Stimulated activated CD4-positive, alpha-beta T cell treated with anti-CD3 and anti-CD28 coated beads, Interleukin-12 subunit alpha, Interleukin-12 subunit beta, amount 100 ng/mL, for 24 hours (primary cell): ENCODE results near the gene THRB.

Source experiments
- DNase-seq, 2 experiments: peaks; one replicate each; pipeline ENCODE4 v3.0.0-alpha.2; 2020; ENCODE audit warnings: low read depth in 2 of 2

THRB gene

DNA sequence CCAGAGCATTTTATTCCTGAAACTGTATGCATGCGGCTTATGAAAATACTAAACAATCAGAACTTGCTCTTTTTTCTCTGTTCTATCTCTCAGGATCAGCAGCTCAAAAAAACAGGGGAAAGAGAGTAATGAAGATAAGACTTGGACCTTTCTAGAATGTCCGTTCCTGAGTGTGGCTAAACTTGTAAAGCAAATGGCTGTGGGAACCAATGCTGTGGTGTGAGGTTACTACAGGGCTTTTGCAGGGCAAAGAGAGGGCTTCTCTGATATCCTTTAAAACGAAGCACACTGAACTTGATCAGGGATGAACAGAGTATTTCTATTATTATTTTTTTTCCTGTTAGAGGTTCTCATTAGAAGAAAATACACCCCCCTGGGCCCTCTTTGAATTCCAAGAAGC is 223.4 kb downstream of the THRB start:
- DNase-seq, result no peak

- no peak for DNase-seq
These were observed 223.9 kb downstream of the THRB start for GRCh38 chr3:24270744-24271143.

GRCh38 chr3:24270204-24270691 is 224.4 kb downstream of the THRB start:
- DNase-seq, result no peak

DNA sequence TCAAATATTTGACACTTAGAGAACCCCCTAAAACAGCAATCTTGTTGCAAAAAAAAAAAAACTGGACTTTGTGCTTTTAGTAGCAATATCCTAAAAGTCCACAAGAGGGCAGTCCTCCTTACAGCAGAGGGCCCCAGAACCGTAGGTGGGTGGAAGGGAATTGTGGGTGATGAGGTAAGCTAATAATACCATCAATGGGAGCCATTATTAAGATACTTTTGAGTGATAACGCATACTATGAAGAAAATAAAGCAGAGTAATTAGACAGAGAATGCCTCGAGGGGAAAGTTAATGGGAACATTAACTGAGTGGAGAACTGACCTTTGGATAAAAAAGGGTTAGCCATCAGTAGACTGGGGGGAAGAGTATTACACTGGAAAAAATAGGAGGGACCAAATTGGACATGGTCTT is 229.9 kb downstream of the THRB start:
- DNase-seq, result no peak

- no peak for DNase-seq
These were observed 230.6 kb downstream of the THRB start for GRCh38 chr3:24264011-24264410.

DNA sequence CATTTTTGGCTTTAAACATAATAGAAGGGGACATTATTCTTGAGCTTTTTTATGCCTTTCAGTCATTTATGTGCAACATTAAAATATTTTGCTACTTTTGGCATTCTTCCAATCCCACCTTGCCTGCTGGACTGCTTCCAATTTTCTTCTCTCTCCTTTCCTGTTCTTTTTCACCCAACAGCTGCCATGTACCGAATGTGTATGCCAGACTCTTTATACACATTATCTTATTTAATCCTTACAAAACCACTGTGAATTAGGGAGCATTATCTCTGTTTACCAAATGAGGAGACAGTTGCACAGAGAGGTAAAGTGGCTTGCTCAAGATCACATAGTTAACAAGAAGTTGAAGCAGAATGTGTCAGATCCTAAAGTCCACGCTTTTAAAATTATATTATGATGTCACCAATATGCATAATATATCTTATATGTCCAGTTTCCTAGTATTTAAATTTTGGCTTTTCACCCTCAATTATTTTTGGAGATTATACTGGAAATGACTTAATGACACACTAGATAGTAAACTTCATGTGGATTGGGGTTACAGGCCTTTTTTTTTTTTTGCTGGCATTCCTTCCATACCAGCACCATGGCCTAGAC is 231.5 kb downstream of the THRB start:
- no peak for DNase-seq

- DNase-seq, result no peak
These were observed 233.1 kb downstream of the THRB start for GRCh38 chr3:24261521-24261920.

- no peak for DNase-seq
These were observed 234.6 kb downstream of the THRB start for GRCh38 chr3:24259901-24260512.

DNA sequence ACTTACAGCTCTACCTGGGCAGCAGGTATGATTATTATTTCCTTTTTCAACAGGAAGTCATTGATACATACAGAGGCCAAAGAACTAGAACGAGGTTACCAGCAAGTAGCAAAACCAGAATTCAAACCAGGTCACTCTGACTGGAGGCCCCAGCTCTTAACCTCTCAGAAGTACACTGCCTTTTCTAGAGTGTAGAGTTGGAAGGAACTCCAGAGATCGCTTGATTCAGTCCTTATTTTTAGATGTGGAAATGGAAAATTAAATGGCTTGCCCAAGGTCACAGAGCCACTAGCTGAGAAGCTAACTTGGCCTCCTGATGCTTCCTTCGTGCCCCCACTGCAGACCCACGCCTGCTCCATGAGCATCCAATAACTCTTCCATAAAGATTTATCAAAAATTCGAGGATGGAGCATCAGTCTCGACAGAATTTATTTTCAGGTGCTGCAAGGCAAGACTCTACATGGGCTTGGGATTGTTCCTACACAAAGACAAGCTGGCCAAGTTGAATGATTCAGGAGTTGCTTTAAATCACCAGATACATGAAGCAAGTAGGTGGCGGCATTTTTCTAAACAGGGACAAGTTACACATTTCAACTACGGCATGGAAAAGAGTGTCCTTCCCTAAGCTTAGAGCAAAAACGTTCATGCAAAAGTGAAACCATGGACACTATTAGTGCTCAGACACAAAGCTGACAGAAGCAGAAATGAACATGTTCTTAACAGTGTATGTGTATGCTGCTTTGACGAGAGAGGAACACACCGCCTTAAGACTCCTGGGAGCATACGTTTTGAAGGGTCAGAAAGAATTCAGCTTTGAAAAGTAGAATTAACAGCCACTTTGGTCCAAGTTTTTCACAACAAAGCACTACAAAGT is 235.7 kb downstream of the THRB start:
- DNase-seq, result no peak

- DNase-seq, result no peak
These were observed 236.4 kb downstream of the THRB start for GRCh38 chr3:24258260-24258659.

DNA sequence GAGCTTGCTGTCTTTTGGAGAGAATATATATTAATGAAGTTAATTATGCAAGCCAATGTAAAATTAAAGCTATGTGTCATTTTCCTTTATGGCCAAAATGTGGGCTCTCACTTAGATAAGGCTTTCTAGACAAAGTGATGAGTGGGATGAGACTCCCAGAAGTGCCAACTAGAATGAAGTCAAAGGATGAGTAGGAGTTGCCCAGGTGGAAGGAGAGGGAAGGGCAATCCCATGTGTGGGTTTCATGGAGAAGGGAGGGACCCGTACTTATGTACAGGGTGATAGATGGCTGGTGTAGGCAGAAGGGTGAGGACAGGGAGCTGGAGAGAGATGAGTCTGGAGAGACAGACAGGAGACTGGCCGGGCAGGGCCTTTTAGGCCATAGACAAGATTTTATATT is 239.2 kb downstream of the THRB start:
- DNase-seq, result no peak

- DNase-seq, result no peak
These were observed 240.0 kb downstream of the THRB start for GRCh38 chr3:24254649-24255048.

GRCh38 chr3:24253336-24253735 is 241.3 kb downstream of the THRB start:
- DNase-seq, result no peak

DNA sequence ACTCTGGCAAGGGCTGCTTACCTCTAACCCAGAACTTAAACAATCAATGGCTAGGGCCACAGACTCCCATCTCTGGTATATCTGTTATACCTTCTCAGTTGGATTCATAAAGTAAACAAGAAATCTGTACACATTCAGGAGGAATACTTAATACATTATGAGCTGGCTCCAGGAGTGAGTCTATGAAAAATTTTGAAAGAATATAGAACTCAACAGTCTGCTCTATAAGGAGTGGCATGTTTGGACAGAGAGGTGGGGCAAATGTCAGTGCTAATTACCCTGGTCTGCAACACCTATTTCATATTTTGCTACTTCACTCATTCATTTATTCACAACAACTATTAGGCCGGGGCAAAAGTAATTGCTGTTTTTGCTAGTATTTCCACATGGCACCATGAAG is 245.1 kb downstream of the THRB start:
- DNase-seq, result no peak

DNA sequence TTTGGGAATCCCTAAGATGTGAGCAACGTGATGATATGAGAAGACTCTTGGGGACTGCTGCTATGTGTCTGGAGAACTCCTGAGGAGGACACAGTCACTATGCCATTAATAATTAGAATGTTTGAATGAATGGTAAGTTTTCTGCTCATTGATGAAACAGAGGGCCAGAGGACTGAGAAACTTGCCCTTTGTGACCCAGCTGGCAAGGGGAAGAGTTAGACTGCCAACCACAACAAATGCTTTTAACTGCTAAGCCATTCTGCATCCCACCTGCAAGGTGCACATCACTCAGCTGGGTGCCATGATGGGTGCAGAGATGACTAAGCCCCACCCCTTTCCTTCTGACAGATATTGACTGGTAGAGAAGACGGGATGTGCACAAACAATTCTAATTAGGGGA is 249.6 kb downstream of the THRB start:
- no peak for DNase-seq

DNA sequence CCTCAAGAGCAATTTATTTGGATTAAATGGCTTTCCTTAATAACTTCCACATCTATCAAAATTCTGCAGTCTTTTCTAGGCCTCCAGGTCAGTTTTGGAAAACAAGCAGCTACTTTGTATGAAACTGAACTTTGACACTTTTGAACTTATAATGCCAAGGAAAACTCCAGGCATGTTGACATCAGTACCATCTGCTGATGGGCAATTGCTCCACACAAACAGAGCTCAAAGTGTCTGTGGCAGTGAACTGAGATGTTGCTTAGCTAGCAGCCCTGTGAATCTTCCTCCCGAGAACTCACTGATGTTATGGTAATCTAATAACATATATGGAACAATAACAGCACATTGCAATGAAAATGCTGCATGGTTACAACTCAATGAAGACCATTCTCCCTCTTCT is 250.2 kb downstream of the THRB start:
- DNase-seq, result no peak

DNA sequence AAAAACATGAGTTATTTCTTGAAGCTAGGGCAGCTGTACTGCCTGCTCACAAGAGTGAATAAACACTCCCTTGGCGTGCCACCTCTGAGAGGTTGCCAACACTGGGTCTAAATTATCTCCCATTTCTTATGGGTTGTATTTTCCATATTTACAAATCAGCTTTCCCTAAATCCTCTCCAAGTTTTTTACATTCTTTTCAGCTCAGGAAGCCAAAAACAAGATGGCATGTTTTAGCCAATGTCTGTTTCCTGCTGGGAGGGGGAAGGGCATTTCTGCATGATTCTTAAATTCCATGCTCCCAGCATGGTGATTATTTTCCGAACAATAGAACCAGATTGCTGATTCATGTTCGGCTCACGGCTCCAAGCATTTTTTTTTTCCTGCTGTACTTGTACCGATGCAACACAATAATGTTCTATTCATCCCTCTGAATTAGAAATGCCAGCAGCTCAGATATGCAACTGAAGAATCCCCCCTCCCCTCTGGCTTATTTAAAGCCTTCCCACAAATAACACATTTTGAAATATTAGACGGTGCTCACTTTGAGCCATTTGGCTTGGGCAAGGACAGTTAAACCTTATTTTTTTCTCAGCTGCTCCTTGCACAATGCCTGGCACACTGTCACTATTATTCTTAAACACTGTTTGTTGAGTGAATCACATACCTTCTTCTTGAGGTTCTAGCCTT is 252.5 kb downstream of the THRB start:
- DNase-seq, result no peak

DNA sequence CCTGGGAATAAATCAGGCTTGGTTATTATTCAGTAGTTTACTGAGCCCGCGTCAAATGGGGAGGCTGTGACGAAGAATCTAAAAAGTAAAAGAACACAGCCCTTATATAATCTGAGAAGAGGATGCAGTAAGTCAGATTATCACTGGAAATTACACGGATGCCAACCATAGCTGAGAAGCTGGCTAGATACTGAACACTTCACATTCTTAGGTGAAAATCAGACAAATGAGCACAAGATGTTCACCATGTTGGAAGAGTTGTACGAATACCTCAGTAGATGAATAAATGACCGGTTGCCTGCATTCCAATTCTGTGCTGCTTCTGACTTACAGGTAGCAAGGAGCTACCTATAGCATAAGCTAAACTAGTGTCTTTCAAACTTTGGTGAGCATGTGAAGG is 254.3 kb downstream of the THRB start:
- no peak for DNase-seq

- no peak for DNase-seq
These were observed 256.5 kb downstream of the THRB start for GRCh38 chr3:24237971-24238706.

- DNase-seq, result no peak
These were observed 259.5 kb downstream of the THRB start for GRCh38 chr3:24235121-24235520.

GRCh38 chr3:24232784-24233183 is 261.9 kb downstream of the THRB start:
- DNase-seq, result no peak
